ENCODE data around the gene HLA-F. TPM values are rescaled to one million over a fixed set of nuclear protein-coding genes. Genes with fewer than 3 reads are reported as not detected.
A peak's percentile ranks its signal among the peaks of the same experiment; 100 is the strongest.

The HLA-F gene
- total RNA-seq, 1 experiment from 2014 or later, result 16.9 TPM

GRCh38 chr6:29678114-29678513 lies 45.1 kb upstream of the HLA-F start:
- peak overlapping the region; percentile 97 for H3K27ac Mint-ChIP-seq (ENCODE audit: low read depth, unreplicated experiment)
- intact Hi-C loops (cut with micrococcal nuclease), result no loop called here
- CTCF ChIA-PET, result interaction anchor here (0.8 to 11.7 kb wide), 3 partner anchors 11 to 27 kb away, joined by 3 to 202 read pairs (median 30); no protein-coding TSS in a partner anchor
- no peak for TF ChIP-seq CTCF (IDR thresholded peaks at IDR 0.05; ENCODE audit: unreplicated experiment)
- H3K27me3 Mint-ChIP-seq (ENCODE audit: insufficient read depth, unreplicated experiment), result no peaks in the 10 kb centered on the region
- H3K4me3 Mint-ChIP-seq (ENCODE audit: unreplicated experiment), result no peak overlapping the region
- H3K36me3 Mint-ChIP-seq (ENCODE audit: insufficient read depth, unreplicated experiment), result peaks cover 5% of the 10 kb centered on the region
- peaks cover 24% of the 10 kb centered on the region for H3K4me1 Mint-ChIP-seq (ENCODE audit: insufficient read depth, unreplicated experiment)
- H3K9me3 Mint-ChIP-seq (ENCODE audit: unreplicated experiment), result peaks cover 6% of the 10 kb centered on the region
- peak; percentile 83 for DNase-seq (ENCODE audit: unreplicated experiment)
- POLR2A ChIA-PET, result interaction anchor here (0.7 to 2.8 kb wide), 7 partner anchors 12 to 30 kb away, joined by 3 to 11 read pairs (median 3); no protein-coding TSS in a partner anchor
- BruUV-seq (replicated peaks), result no TSS peak

- peaks cover 4% of the 10 kb centered on the region for H3K9me3 Mint-ChIP-seq (ENCODE audit: unreplicated experiment)
- no TSS peak for BruUV-seq (replicated peaks)
- H3K4me3 Mint-ChIP-seq (ENCODE audit: unreplicated experiment), result no peak overlapping the region
- H3K27me3 Mint-ChIP-seq (ENCODE audit: insufficient read depth, unreplicated experiment), result no peaks in the 10 kb centered on the region
- H3K4me1 Mint-ChIP-seq (ENCODE audit: insufficient read depth, unreplicated experiment), result peaks cover 24% of the 10 kb centered on the region
- peak overlapping the region; percentile 97 for H3K27ac Mint-ChIP-seq (ENCODE audit: low read depth, unreplicated experiment)
- DNase-seq (ENCODE audit: unreplicated experiment), result peak; percentile 51
- ChIA-PET POLR2A (no interaction called here), CTCF (interaction anchor here (4.4 to 11.7 kb wide), 2 partner anchors 17 to 29 kb away, joined by 30 to 202 read pairs; no protein-coding TSS in a partner anchor)
- TF ChIP-seq CTCF (IDR thresholded peaks at IDR 0.05; ENCODE audit: unreplicated experiment), result no peak
- intact Hi-C loops (cut with micrococcal nuclease), result no loop called here
- H3K36me3 Mint-ChIP-seq (ENCODE audit: insufficient read depth, unreplicated experiment), result peaks cover 5% of the 10 kb centered on the region
These were observed 43.3 kb upstream of the HLA-F start for GRCh38 chr6:29679962-29680361.

GRCh38 chr6:29680416-29680815 lies 42.8 kb upstream of the HLA-F start:
- no peak overlapping the region for H3K4me3 Mint-ChIP-seq (ENCODE audit: unreplicated experiment)
- no peak for TF ChIP-seq CTCF (IDR thresholded peaks at IDR 0.05; ENCODE audit: unreplicated experiment)
- CTCF ChIA-PET, result interaction anchor here (11.7 kb wide), 1 partner anchor 29 kb away, joined by 202 read pairs; no protein-coding TSS in a partner anchor
- POLR2A ChIA-PET, result no interaction called here
- H3K9me3 Mint-ChIP-seq (ENCODE audit: unreplicated experiment), result peaks cover 8% of the 10 kb centered on the region
- no TSS peak for BruUV-seq (replicated peaks)
- H3K27ac Mint-ChIP-seq (ENCODE audit: low read depth, unreplicated experiment), result peak overlapping the region; percentile 97
- peaks cover 5% of the 10 kb centered on the region for H3K36me3 Mint-ChIP-seq (ENCODE audit: insufficient read depth, unreplicated experiment)
- no peaks in the 10 kb centered on the region for H3K27me3 Mint-ChIP-seq (ENCODE audit: insufficient read depth, unreplicated experiment)
- H3K4me1 Mint-ChIP-seq (ENCODE audit: insufficient read depth, unreplicated experiment), result peaks cover 24% of the 10 kb centered on the region
- intact Hi-C loops (cut with micrococcal nuclease), result no loop called here
- no peak for DNase-seq (ENCODE audit: unreplicated experiment)

GRCh38 chr6:29680904-29681303 lies 42.3 kb upstream of the HLA-F start, which contains the start of gene ZFP57:
Gene ZFP57, minus strand, starts transcription at chr6:29681152. Its CDS starts 4,149 bp downstream, at chr6:29677003.
- intact Hi-C loops (cut with micrococcal nuclease), result no loop called here
- peaks cover 8% of the 10 kb centered on the region for H3K9me3 Mint-ChIP-seq (ENCODE audit: unreplicated experiment)
- H3K36me3 Mint-ChIP-seq (ENCODE audit: insufficient read depth, unreplicated experiment), result peaks cover 5% of the 10 kb centered on the region
- DNase-seq (ENCODE audit: unreplicated experiment), result no peak
- H3K4me1 Mint-ChIP-seq (ENCODE audit: insufficient read depth, unreplicated experiment), result peaks cover 24% of the 10 kb centered on the region
- ChIA-PET POLR2A (no interaction called here), CTCF (interaction anchor here (4.9 kb wide), 1 partner anchor 27 kb away, joined by 29 read pairs; no protein-coding TSS in a partner anchor)
- no peak for TF ChIP-seq CTCF (IDR thresholded peaks at IDR 0.05; ENCODE audit: unreplicated experiment)
- peak within 1 kb of the TSS; percentile 97 for H3K27ac Mint-ChIP-seq (ENCODE audit: low read depth, unreplicated experiment)
- H3K27me3 Mint-ChIP-seq (ENCODE audit: insufficient read depth, unreplicated experiment), result no peaks in the 10 kb centered on the region
- H3K4me3 Mint-ChIP-seq (ENCODE audit: unreplicated experiment), result no peak within 1 kb of the TSS
- no TSS peak for BruUV-seq (replicated peaks)
